ENCODE results near the gene GABBR2. TPM values are rescaled to one million over a fixed set of nuclear protein-coding genes. Genes with fewer than 3 reads are reported as not detected.

GABBR2 gene
- total RNA-seq, 2 donors from 2014 or later, result 1.2 to 1.3 TPM

DNA sequence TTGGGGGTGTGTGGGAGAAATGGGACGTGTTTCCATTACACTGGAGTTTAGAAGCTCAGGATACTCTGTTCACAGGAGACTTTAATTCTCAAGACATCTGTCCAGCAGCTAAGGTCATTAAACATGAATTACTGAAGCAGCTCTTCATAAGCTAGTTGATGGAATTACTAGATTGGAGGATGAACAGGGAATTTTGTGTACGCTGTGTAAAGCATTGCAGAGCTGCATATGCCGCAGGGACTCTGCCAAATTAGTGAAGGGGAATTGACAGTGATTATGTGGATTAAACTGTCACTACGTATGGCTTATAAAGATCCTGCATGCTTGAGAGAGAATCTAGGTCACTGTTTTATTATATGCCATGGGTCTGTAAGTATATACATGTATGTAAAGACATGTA lies 275.8 kb downstream of the GABBR2 start:
- TF ChIP-seq, protein P1, sequence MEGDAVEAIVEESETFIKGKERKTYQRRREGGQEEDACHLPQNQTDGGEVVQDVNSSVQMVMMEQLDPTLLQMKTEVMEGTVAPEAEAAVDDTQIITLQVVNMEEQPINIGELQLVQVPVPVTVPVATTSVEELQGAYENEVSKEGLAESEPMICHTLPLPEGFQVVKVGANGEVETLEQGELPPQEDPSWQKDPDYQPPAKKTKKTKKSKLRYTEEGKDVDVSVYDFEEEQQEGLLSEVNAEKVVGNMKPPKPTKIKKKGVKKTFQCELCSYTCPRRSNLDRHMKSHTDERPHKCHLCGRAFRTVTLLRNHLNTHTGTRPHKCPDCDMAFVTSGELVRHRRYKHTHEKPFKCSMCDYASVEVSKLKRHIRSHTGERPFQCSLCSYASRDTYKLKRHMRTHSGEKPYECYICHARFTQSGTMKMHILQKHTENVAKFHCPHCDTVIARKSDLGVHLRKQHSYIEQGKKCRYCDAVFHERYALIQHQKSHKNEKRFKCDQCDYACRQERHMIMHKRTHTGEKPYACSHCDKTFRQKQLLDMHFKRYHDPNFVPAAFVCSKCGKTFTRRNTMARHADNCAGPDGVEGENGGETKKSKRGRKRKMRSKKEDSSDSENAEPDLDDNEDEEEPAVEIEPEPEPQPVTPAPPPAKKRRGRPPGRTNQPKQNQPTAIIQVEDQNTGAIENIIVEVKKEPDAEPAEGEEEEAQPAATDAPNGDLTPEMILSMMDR (conservative IDR thresholded peaks at IDR 0.05), result no peak
- Mint-ChIP-seq H3K9me3 (peaks cover 3% of the 10 kb centered on the region), H3K36me3 (ENCODE audit: low read depth) (no peaks in the 10 kb centered on the region), H3K27me3 (ENCODE audit: insufficient read depth) (peaks cover 2% of the 10 kb centered on the region), H3K27ac (no peak overlapping the region), H3K4me1 (peaks cover 23% of the 10 kb centered on the region), H3K4me3 (no peak overlapping the region)
- no peak overlapping the region for H3K4me3 ChIP-seq (ENCODE audit: low read length)
- no peak overlapping the region for H3K9ac ChIP-seq (ENCODE audit: extremely low read depth, low read length, poor library complexity, severe bottlenecking)
- H3K36me3 ChIP-seq (ENCODE audit: control insufficient read depth, insufficient read depth, low read length), result no peaks in the 10 kb centered on the region
- no peaks in the 10 kb centered on the region for H3K9me3 ChIP-seq (ENCODE audit: control insufficient read depth, low read length)
- H3K27me3 ChIP-seq (ENCODE audit: control insufficient read depth, insufficient read depth, low read length, poor library complexity, severe bottlenecking), result no peaks in the 10 kb centered on the region
- no peak for DNase-seq
- H3K4me1 ChIP-seq (ENCODE audit: control insufficient read depth, insufficient read depth, low read length), result no peaks in the 10 kb centered on the region
- no peak overlapping the region for H3K27ac ChIP-seq (ENCODE audit: low read depth, low read length)
- 87 to 91% methylated on average over 2 to 4 of the region's 4 CpGs for WGBS, 2 experiments (ENCODE audit: insufficient coverage in 1 of 2, insufficient read length in 1 of 2)

DNA sequence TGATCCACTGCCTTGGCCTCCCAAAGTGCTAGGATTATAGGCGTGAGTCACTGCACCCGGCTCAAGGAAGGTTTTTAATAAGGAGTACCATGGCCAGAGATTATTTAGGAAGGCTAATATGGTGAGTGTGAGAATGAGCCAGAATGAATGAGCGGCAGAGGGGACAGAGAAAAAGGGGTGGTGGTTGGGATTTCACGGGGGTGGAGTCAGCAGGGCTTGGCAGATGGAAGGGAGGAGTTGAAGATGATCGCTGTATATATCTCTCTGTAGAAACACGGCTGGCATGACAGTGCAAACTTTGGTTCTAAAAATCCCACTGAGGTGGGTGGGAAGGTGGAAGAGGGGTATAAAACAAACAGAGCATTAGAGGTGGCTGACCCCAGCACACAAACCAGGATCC lies 276.6 kb downstream of the GABBR2 start:
- no peak overlapping the region for H3K4me3 Mint-ChIP-seq

DNA sequence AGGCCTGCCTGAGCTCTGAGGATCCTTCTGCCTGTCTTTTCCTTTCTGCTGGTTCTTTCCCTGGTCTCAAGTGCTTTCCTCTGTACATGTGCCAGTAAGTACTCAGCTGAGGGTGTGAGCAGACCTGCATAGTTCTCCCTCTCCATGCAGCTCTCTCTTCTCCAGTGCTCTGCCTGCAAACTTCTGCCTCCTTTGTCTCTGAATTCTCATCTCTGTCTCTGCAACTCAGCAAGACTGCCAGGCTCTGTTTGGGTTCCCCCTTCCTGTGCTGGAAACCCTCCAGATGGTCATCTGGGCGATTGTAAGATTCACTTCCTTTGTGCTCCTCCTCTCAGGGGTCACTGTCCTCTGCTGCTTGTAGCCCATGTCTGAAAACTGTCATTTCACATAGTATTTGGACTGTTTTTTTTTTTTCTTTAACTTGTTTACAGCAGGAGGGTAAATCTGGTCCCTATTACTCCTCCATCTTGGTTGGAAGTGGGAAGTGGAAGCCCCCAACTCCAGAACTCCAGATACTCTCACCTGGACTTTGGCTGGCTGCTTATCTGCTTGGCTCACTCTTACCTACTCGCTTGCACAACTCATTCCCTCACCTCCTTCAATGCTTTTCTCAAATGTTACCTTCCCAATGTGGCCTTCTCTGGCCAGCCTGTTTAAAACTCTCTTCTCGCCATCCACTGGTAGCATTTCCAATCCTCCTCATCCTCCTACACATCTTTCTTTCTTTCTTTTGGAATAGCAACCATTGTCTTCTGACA lies 278.0 kb downstream of the GABBR2 start:
- H3K36me3 Mint-ChIP-seq (ENCODE audit: low read depth), result no peaks in the 10 kb centered on the region
- peaks cover 16% of the 10 kb centered on the region for H3K4me1 Mint-ChIP-seq
- no peaks in the 10 kb centered on the region for H3K27me3 ChIP-seq (ENCODE audit: control insufficient read depth, insufficient read depth, low read length, poor library complexity, severe bottlenecking)
- no peaks in the 10 kb centered on the region for H3K4me1 ChIP-seq (ENCODE audit: control insufficient read depth, insufficient read depth, low read length)
- no peak for DNase-seq
- H3K27ac Mint-ChIP-seq, result no peak overlapping the region
- H3K9me3 ChIP-seq (ENCODE audit: control insufficient read depth, low read length), result no peaks in the 10 kb centered on the region
- 90 to 93% methylated on average over 3 of the region's 3 CpGs for WGBS, 2 experiments (ENCODE audit: insufficient coverage in 1 of 2, insufficient read length in 1 of 2)
- H3K27me3 Mint-ChIP-seq (ENCODE audit: insufficient read depth), result peaks cover 2% of the 10 kb centered on the region
- TF ChIP-seq, protein P1 (conservative IDR thresholded peaks at IDR 0.05), result no peak
- no peak overlapping the region for H3K27ac ChIP-seq (ENCODE audit: low read depth, low read length)
- H3K9me3 Mint-ChIP-seq, result peaks cover 3% of the 10 kb centered on the region
- H3K4me3 Mint-ChIP-seq, result no peak overlapping the region
- no peak overlapping the region for H3K4me3 ChIP-seq (ENCODE audit: low read length)
- H3K9ac ChIP-seq (ENCODE audit: extremely low read depth, low read length, poor library complexity, severe bottlenecking), result no peak overlapping the region
- no peaks in the 10 kb centered on the region for H3K36me3 ChIP-seq (ENCODE audit: control insufficient read depth, insufficient read depth, low read length)

More for the DNA sequence above, 276.6 kb downstream of the GABBR2 start:
- Mint-ChIP-seq H3K27ac (no peak overlapping the region), H3K4me1 (peaks cover 23% of the 10 kb centered on the region), H3K36me3 (ENCODE audit: low read depth) (no peaks in the 10 kb centered on the region), H3K9me3 (peaks cover 3% of the 10 kb centered on the region), H3K27me3 (ENCODE audit: insufficient read depth) (peaks cover 2% of the 10 kb centered on the region)
- no peaks in the 10 kb centered on the region for H3K4me1 ChIP-seq (ENCODE audit: control insufficient read depth, insufficient read depth, low read length)
- no peak overlapping the region for H3K4me3 ChIP-seq (ENCODE audit: low read length)
- no peak for DNase-seq
- no peaks in the 10 kb centered on the region for H3K36me3 ChIP-seq (ENCODE audit: control insufficient read depth, insufficient read depth, low read length)
- no peak overlapping the region for H3K27ac ChIP-seq (ENCODE audit: low read depth, low read length)
- no peaks in the 10 kb centered on the region for H3K27me3 ChIP-seq (ENCODE audit: control insufficient read depth, insufficient read depth, low read length, poor library complexity, severe bottlenecking)
- WGBS, 2 experiments (ENCODE audit: insufficient coverage in 1 of 2, insufficient read length in 1 of 2), result 94 to 100% methylated on average over 1 to 6 of the region's 6 CpGs
- no peak overlapping the region for H3K9ac ChIP-seq (ENCODE audit: extremely low read depth, low read length, poor library complexity, severe bottlenecking)
- TF ChIP-seq, protein P1 (conservative IDR thresholded peaks at IDR 0.05), result no peak
- no peaks in the 10 kb centered on the region for H3K9me3 ChIP-seq (ENCODE audit: control insufficient read depth, low read length)
